Gastrocnemius medialis (tissue), 4 donors: ENCODE measurements around the gene ZXDB.

Experiments used
- POLR2A ChIP-seq, 2 donors: fragments of 450-650 bp; IDR thresholded peaks; one replicate each; pipeline ENCODE4 v1.6.1; 2017; ENCODE audit warnings: antibody characterized with exemption in 2 of 2, mild to moderate bottlenecking in 2 of 2, moderate library complexity in 2 of 2
- TF ChIP-seq, protein P1 (sequence below), 5 experiments: fragments of 450-650 bp in 3 of 5; fragments of 200-600 bp in 2 of 5; sonication (generic) in 2 of 5; IDR thresholded peaks in 4 of 5; conservative IDR thresholded peaks in 1 of 5; 1 replicate in 4 of 5; 2 replicates in 1 of 5; pipeline ENCODE4 v1.5.1; 2016 to 2019; ENCODE audit warnings: antibody characterized with exemption in 5 of 5, mild to moderate bottlenecking in 3 of 5, moderate library complexity in 3 of 5

DNA sequence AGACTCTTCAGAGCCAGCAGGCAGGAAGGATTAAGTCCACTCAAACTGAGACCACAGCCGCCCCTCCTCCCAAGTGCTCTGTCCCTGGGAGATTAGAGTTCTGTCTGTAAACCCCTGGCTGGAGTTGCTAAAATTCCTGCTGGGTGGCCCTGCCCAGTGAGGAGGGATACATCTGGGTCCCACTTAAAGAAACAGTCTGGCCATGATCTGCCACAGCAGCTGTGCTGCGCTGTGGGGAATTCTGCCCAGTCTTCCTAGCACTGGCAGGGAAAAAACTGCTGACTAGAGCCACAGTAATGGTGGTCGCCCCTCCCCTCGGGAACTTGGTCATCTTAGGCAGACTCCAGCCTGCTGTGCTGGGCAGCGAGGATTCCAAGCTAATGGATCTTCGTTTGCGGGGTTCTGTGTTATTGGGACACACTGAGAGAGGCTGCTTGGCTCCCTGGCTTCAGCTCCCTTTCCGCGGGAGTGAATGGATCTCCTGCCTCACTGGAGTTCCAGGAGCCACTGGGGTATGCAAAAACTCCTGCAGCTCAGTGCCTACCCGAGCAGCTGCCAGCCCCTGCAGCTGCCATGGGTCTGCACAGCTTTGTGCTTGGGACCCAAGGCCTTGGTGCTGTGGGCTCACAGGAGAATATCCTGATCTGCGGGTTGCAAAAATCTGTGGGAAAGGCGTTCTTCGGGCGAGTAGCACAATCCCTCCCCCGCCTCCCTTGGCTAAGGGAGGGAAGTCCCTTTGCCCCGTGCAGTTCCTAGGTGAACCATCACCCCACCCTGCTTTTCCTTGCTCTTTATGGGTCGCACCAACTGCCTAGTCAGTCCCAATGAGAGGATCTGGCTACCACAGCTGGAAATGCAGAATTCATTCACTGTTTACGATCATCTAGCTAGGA is 15.7 kb downstream of the ZXDB start:
- TF ChIP-seq, protein P1, sequence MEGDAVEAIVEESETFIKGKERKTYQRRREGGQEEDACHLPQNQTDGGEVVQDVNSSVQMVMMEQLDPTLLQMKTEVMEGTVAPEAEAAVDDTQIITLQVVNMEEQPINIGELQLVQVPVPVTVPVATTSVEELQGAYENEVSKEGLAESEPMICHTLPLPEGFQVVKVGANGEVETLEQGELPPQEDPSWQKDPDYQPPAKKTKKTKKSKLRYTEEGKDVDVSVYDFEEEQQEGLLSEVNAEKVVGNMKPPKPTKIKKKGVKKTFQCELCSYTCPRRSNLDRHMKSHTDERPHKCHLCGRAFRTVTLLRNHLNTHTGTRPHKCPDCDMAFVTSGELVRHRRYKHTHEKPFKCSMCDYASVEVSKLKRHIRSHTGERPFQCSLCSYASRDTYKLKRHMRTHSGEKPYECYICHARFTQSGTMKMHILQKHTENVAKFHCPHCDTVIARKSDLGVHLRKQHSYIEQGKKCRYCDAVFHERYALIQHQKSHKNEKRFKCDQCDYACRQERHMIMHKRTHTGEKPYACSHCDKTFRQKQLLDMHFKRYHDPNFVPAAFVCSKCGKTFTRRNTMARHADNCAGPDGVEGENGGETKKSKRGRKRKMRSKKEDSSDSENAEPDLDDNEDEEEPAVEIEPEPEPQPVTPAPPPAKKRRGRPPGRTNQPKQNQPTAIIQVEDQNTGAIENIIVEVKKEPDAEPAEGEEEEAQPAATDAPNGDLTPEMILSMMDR (IDR thresholded peaks at IDR 0.05 in 4 of 5, conservative IDR thresholded peaks at IDR 0.05 in 1 of 5), result no peak
- no peak for TF ChIP-seq POLR2A (IDR thresholded peaks at IDR 0.05)
